ENCODE measurements around the gene NEXN. TPM values are rescaled to one million over a fixed set of nuclear protein-coding genes. Genes with fewer than 3 reads are reported as not detected.
"Not testable (repeated sequence)": the region's sequence is repeated elsewhere in the genome, so short reads cannot be mapped to it uniquely, and the experiment has no call there.

The NEXN gene
- total and polyA plus RNA-seq, 2 experiments from 2014 or later: 42.9 to 83.9 TPM

- Histone ChIP-seq H3K4me3 (no peak overlapping the region), H3K4me1 (ENCODE audit: low read depth) (no peaks in the 10 kb centered on the region), H3K27me3 (no peaks in the 10 kb centered on the region), H3K27ac (peak overlapping the region; percentile 36), H3K9me3 (ENCODE audit: low read depth) (no peaks in the 10 kb centered on the region), H3K36me3 (peaks cover 15% of the 10 kb centered on the region)
- TF ChIP-seq, protein P1, sequence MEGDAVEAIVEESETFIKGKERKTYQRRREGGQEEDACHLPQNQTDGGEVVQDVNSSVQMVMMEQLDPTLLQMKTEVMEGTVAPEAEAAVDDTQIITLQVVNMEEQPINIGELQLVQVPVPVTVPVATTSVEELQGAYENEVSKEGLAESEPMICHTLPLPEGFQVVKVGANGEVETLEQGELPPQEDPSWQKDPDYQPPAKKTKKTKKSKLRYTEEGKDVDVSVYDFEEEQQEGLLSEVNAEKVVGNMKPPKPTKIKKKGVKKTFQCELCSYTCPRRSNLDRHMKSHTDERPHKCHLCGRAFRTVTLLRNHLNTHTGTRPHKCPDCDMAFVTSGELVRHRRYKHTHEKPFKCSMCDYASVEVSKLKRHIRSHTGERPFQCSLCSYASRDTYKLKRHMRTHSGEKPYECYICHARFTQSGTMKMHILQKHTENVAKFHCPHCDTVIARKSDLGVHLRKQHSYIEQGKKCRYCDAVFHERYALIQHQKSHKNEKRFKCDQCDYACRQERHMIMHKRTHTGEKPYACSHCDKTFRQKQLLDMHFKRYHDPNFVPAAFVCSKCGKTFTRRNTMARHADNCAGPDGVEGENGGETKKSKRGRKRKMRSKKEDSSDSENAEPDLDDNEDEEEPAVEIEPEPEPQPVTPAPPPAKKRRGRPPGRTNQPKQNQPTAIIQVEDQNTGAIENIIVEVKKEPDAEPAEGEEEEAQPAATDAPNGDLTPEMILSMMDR (IDR thresholded peaks at IDR 0.05; ENCODE audit: low read depth, low read length): no peak
- no peak for DNase-seq (ENCODE audit: low read depth in 1 of 2, low spot score in 1 of 2)
These were observed 17.2 kb downstream of the NEXN start for GRCh38 chr1:77905603-77906002.

DNA sequence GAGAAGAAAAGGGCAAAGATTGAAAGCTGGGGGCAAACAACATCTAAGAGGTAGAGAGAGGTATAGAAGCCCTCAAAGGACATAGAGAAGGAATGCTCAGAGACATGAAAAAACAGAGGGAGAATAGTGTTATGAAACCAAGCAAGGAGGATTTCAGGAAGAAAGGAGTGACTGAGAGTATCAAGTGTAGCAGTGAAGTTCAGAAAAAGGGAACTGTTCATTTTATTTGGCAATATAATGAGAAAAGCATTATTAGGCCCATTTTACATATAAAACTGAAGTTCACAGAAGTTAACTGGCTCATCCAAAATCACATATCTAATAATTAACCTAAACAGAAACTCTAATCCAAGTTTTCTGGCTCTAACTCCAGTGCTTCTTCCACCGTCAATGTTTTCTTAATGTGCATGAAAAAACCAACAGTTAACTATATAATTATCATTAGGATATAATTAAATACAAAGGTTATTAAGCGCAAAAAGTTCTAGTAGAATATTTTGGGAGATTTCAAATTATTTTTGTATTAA, 17.7 kb downstream of the NEXN start:
- TF ChIP-seq, protein P1 (IDR thresholded peaks at IDR 0.05; ENCODE audit: low read depth, low read length): no peak
- peaks cover 15% of the 10 kb centered on the region for H3K36me3 ChIP-seq
- H3K27me3 ChIP-seq: no peaks in the 10 kb centered on the region
- H3K9me3 ChIP-seq (ENCODE audit: low read depth): no peaks in the 10 kb centered on the region
- peak overlapping the region; percentile 36 for H3K27ac ChIP-seq
- no peak for DNase-seq (ENCODE audit: low read depth in 1 of 2, low spot score in 1 of 2)
- no peaks in the 10 kb centered on the region for H3K4me1 ChIP-seq (ENCODE audit: low read depth)
- H3K4me3 ChIP-seq: no peak overlapping the region

- Histone ChIP-seq H3K4me1 (ENCODE audit: low read depth) (no peaks in the 10 kb centered on the region), H3K4me3 (no peak overlapping the region), H3K9me3 (ENCODE audit: low read depth) (no peaks in the 10 kb centered on the region), H3K36me3 (peaks cover 15% of the 10 kb centered on the region), H3K27me3 (no peaks in the 10 kb centered on the region), H3K27ac (no peak overlapping the region)
- TF ChIP-seq, protein P1 (IDR thresholded peaks at IDR 0.05; ENCODE audit: low read depth, low read length): no peak
- no peak for DNase-seq (ENCODE audit: low read depth in 1 of 2, low spot score in 1 of 2)
These were observed 18.2 kb downstream of the NEXN start for GRCh38 chr1:77906624-77907023.

GRCh38 chr1:77910116-77910515, 21.7 kb downstream of the NEXN start:
- TF ChIP-seq, protein P1 (IDR thresholded peaks at IDR 0.05; ENCODE audit: low read depth, low read length): no peak
- H3K4me1 ChIP-seq (ENCODE audit: low read depth): no peaks in the 10 kb centered on the region
- H3K27me3 ChIP-seq: no peaks in the 10 kb centered on the region
- DNase-seq (ENCODE audit: low read depth in 1 of 2, low spot score in 1 of 2): no peak
- H3K36me3 ChIP-seq: peaks cover 4% of the 10 kb centered on the region
- H3K9me3 ChIP-seq (ENCODE audit: low read depth): no peaks in the 10 kb centered on the region
- no peak overlapping the region for H3K4me3 ChIP-seq
- no peak overlapping the region for H3K27ac ChIP-seq

- not testable (repeated sequence) for H3K27me3 ChIP-seq; H3K9me3 ChIP-seq (ENCODE audit: low read depth); DNase-seq (ENCODE audit: low read depth in 1 of 2, low spot score in 1 of 2); H3K27ac ChIP-seq; H3K4me1 ChIP-seq (ENCODE audit: low read depth); H3K4me3 ChIP-seq
- peaks cover 50% of the 10 kb centered on the region for H3K36me3 ChIP-seq
These were observed 30.5 kb downstream of the NEXN start for GRCh38 chr1:77918918-77919317.

GRCh38 chr1:77925518-77925917, 37.1 kb downstream of the NEXN start:
- Histone ChIP-seq H3K27ac (no peak overlapping the region), H3K27me3 (no peaks in the 10 kb centered on the region), H3K4me3 (no peak overlapping the region), H3K9me3 (ENCODE audit: low read depth) (no peaks in the 10 kb centered on the region), H3K4me1 (ENCODE audit: low read depth) (no peaks in the 10 kb centered on the region), H3K36me3 (peaks cover 72% of the 10 kb centered on the region)
- TF ChIP-seq, protein P1 (IDR thresholded peaks at IDR 0.05; ENCODE audit: low read depth, low read length): no peak
- DNase-seq (ENCODE audit: low read depth in 1 of 2, low spot score in 1 of 2): peak in 1 of 2 donors; percentile 70

Data from cardiac muscle cell (in vitro differentiated cells and primary cell).